Measurements from ENCODE around the gene SLAIN1.

Gene SLAIN1

GRCh38 chr13:77715233-77715891 is 17.9 kb downstream of the SLAIN1 start:
- DNase-seq, result no peak

GRCh38 chr13:77716692-77717091 is 19.2 kb downstream of the SLAIN1 start:
- no peak for DNase-seq

- no peak for DNase-seq
Observed at GRCh38 chr13:77717508-77717907, 20.0 kb downstream of the SLAIN1 start.

GRCh38 chr13:77719128-77719527 is 21.6 kb downstream of the SLAIN1 start:
- DNase-seq, result no peak

GRCh38 chr13:77720988-77721387 is 23.5 kb downstream of the SLAIN1 start:
- DNase-seq, result no peak

- DNase-seq, result no peak
Observed at GRCh38 chr13:77724092-77724491, 26.6 kb downstream of the SLAIN1 start.

GRCh38 chr13:77725071-77725470 is 27.6 kb downstream of the SLAIN1 start:
- no peak for DNase-seq

- DNase-seq, result no peak
Observed at GRCh38 chr13:77728265-77729125, 31.0 kb downstream of the SLAIN1 start.

GRCh38 chr13:77729502-77730221 is 32.2 kb downstream of the SLAIN1 start:
- DNase-seq, result peak; percentile 64

- DNase-seq, result no peak
Observed at GRCh38 chr13:77730572-77730971, 33.1 kb downstream of the SLAIN1 start.

- no peak for DNase-seq
Observed at GRCh38 chr13:77732287-77732686, 34.8 kb downstream of the SLAIN1 start.

- DNase-seq, result no peak
Observed at GRCh38 chr13:77733674-77734073, 36.2 kb downstream of the SLAIN1 start.

- no peak for DNase-seq
Observed at GRCh38 chr13:77737583-77738200, 40.2 kb downstream of the SLAIN1 start.

GRCh38 chr13:77740097-77740735 is 42.7 kb downstream of the SLAIN1 start:
- no peak for DNase-seq

GRCh38 chr13:77740931-77741596 is 43.6 kb downstream of the SLAIN1 start:
- DNase-seq, result no peak

GRCh38 chr13:77741597-77741972 is 44.1 kb downstream of the SLAIN1 start:
- no peak for DNase-seq

- no peak for DNase-seq
Observed at GRCh38 chr13:77742801-77743200, 45.3 kb downstream of the SLAIN1 start.

GRCh38 chr13:77745784-77746183 is 48.3 kb downstream of the SLAIN1 start:
- no peak for DNase-seq

GRCh38 chr13:77749344-77749880 is 51.9 kb downstream of the SLAIN1 start:
- DNase-seq, result no peak

GRCh38 chr13:77751513-77752456 is 54.3 kb downstream of the SLAIN1 start:
- peak; percentile 60 for DNase-seq

Data from activated CD8-positive, alpha-beta memory T cell treated with anti-CD3 and anti-CD28 coated beads for 24 hours (primary cell).